Upper lobe of right lung (tissue), 1 donor: ENCODE data around the gene TICRR. TPM values are rescaled to one million over a fixed set of nuclear protein-coding genes. Genes with fewer than 3 reads are reported as not detected.

Experiments
- ATAC-seq: fragments of 200-7000 bp; cut with Tn5 transposase; one replicate; pipeline ENCODE4 v1.9.1; 2020; ENCODE audit warnings: mild to moderate bottlenecking, moderate library complexity
- DNase-seq: peaks from one replicate; pipeline ENCODE4 v3.0.0-alpha.2; 2020
- H3K27ac ChIP-seq: fragments of 200-600 bp; one replicate; pipeline ENCODE4 v1.8.0; 2022
- H3K27me3 ChIP-seq: fragments of 200-600 bp; one replicate; pipeline ENCODE4 v1.8.0; 2022; ENCODE audit warnings: mild to moderate bottlenecking
- H3K36me3 ChIP-seq: fragments of 200-600 bp; one replicate; pipeline ENCODE4 v1.8.0; 2022
- H3K4me1 ChIP-seq: fragments of 200-600 bp; one replicate; pipeline ENCODE4 v1.8.0; 2022
- H3K4me3 ChIP-seq: fragments of 200-600 bp; one replicate; pipeline ENCODE4 v1.8.0; 2022; ENCODE audit warnings: mild to moderate bottlenecking
- H3K9me3 ChIP-seq: fragments of 200-600 bp; one replicate; pipeline ENCODE4 v1.8.0; 2022
- intact Hi-C: fragments of 100-400 bp; cut with DNase I; formaldehyde crosslinking; loops from one replicate; pipeline ENCODE4 v1.11.0; 2022
- long read RNA-seq: library from polyadenylated mRNA; unstranded; transcript quantifications from one replicate; pipeline ENCODE4 v2.0.0, GENCODE V29; 2021
- total RNA-seq: library from RNA; stranded (reverse); fragmentation: NEBNext Ultra II Directional; extraction: Animal tissue kit (Norgen Biotek cat#: 25700); gene quantifications from one replicate; pipeline ENCODE4 v1.2.1, GENCODE V29; 2021
- TF ChIP-seq, protein P1 (sequence below): fragments of 200-600 bp; IDR thresholded peaks from one replicate; pipeline ENCODE4 v1.8.0; 2022; ENCODE audit warnings: antibody characterized with exemption
- donor health status: DM: no; HTN: yes; CAD: no; lungs with severe emphysema.

The TICRR gene, protein sequence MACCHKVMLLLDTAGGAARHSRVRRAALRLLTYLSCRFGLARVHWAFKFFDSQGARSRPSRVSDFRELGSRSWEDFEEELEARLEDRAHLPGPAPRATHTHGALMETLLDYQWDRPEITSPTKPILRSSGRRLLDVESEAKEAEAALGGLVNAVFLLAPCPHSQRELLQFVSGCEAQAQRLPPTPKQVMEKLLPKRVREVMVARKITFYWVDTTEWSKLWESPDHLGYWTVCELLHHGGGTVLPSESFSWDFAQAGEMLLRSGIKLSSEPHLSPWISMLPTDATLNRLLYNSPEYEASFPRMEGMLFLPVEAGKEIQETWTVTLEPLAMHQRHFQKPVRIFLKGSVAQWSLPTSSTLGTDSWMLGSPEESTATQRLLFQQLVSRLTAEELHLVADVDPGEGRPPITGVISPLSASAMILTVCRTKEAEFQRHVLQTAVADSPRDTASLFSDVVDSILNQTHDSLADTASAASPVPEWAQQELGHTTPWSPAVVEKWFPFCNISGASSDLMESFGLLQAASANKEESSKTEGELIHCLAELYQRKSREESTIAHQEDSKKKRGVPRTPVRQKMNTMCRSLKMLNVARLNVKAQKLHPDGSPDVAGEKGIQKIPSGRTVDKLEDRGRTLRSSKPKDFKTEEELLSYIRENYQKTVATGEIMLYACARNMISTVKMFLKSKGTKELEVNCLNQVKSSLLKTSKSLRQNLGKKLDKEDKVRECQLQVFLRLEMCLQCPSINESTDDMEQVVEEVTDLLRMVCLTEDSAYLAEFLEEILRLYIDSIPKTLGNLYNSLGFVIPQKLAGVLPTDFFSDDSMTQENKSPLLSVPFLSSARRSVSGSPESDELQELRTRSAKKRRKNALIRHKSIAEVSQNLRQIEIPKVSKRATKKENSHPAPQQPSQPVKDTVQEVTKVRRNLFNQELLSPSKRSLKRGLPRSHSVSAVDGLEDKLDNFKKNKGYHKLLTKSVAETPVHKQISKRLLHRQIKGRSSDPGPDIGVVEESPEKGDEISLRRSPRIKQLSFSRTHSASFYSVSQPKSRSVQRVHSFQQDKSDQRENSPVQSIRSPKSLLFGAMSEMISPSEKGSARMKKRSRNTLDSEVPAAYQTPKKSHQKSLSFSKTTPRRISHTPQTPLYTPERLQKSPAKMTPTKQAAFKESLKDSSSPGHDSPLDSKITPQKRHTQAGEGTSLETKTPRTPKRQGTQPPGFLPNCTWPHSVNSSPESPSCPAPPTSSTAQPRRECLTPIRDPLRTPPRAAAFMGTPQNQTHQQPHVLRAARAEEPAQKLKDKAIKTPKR (N-terminal part only)
- total RNA-seq = 0.09 TPM
- long read RNA-seq = 0 reads

DNA sequence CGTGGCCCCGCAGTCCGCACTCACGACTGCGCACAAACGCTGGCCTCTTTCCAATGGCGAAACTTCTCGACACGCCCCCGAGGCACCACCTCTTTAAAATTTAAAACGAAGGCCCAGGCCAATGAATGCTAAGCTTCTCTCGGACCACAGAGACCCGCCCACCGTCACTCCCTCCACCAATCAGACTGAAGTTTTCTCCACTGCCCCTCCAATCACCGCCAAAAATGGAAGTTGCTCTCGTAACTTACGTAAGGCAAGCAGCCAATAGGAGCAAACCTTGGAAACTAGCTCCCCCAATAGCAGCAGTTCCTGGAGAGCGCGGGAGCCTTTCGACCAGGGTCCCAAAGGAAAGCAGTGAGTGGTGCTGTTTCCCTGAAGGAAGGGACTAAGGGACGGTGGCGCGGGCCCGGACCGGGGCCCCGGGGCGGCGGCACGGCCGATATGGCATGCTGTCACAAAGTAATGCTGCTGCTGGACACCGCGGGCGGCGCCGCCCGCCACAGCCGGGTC lies at the start of gene TICRR:
Gene TICRR, plus strand, starts transcription at position 324 of the 510 bp plus-strand sequence. Its CDS starts 118 bp downstream, at position 442.
- intact Hi-C loops = no loop called here
- DNase-seq = peak; percentile 95
- H3K9me3 ChIP-seq = no peaks in the 10 kb centered on the region
- no peak within 1 kb of the TSS for H3K27ac ChIP-seq
- ATAC-seq = peak; percentile 99
- H3K4me1 ChIP-seq = peaks cover 7% of the 10 kb centered on the region
- no peaks in the 10 kb centered on the region for H3K36me3 ChIP-seq
- TF ChIP-seq, protein P1, sequence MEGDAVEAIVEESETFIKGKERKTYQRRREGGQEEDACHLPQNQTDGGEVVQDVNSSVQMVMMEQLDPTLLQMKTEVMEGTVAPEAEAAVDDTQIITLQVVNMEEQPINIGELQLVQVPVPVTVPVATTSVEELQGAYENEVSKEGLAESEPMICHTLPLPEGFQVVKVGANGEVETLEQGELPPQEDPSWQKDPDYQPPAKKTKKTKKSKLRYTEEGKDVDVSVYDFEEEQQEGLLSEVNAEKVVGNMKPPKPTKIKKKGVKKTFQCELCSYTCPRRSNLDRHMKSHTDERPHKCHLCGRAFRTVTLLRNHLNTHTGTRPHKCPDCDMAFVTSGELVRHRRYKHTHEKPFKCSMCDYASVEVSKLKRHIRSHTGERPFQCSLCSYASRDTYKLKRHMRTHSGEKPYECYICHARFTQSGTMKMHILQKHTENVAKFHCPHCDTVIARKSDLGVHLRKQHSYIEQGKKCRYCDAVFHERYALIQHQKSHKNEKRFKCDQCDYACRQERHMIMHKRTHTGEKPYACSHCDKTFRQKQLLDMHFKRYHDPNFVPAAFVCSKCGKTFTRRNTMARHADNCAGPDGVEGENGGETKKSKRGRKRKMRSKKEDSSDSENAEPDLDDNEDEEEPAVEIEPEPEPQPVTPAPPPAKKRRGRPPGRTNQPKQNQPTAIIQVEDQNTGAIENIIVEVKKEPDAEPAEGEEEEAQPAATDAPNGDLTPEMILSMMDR = no peak
- no peaks in the 10 kb centered on the region for H3K27me3 ChIP-seq
- peak within 1 kb of the TSS; percentile 87 for H3K4me3 ChIP-seq

DNA sequence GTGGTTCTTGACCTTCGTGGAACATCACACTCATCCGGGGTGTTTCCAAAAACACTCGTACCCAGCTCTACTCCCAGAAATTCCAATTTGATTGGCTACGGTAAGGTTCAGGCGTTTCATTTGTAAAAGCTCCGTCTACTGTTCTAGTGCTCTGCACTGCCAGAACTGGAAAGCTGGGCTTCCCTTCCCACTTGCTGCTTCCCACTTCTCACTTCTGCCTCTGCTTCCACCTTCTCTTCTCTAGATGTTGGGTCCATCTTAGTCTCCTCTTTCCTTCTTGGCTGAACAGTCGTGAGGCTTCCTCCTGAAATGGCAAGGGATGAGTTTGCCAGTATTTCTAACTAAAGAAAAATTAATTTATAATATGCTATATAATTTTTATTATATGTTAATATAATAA lies 49.1 kb upstream of the TICRR start:
- H3K9me3 ChIP-seq = no peaks in the 10 kb centered on the region
- ATAC-seq = no peak
- TF ChIP-seq, protein P1 = no peak
- H3K27me3 ChIP-seq = no peaks in the 10 kb centered on the region
- no peak overlapping the region for H3K27ac ChIP-seq
- no peaks in the 10 kb centered on the region for H3K36me3 ChIP-seq
- DNase-seq = no peak
- no peak overlapping the region for H3K4me3 ChIP-seq
- intact Hi-C loops = no loop called here
- no peaks in the 10 kb centered on the region for H3K4me1 ChIP-seq

DNA sequence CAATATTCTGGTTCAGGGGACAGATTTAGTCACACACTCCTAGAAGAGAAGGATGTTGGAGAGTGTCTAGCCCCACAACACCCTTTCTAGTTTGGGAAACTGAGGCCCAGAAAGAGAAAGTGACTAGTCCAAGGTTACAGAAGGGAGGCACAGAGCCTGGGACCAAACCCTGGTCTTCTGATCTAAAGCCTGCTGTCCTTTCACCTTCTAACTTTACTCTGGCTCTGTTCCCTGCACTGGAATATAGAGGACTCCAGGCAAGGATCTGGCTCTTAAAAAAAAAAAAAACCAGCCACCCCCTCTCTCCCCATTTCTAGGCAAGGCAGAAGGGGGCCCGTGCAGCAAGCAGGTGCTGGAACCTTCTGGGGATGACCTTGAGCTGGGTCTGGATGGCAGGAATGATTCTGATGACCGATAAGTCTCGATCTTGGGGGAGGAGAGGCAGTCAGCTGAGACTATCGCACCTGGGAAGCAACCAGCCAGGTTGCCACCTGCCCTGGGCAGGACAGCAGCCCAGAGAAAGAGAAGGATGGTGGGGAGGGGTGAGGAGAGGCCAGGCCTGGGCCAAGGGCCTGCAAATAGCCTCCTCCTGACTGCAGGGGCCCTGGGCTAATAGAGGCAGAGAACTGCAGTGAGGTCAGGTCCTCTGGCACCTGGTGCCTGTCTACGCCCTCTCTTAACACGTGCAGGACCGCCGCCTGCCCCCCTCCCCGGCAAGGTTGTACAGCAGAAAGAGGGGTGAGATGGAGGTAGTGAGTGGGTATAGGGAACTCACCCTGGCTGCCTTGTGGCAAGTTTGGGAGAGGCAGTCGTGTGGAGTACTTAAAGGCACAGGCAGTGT lies 48.4 kb upstream of the TICRR start:
- H3K36me3 ChIP-seq = no peaks in the 10 kb centered on the region
- no peaks in the 10 kb centered on the region for H3K4me1 ChIP-seq
- intact Hi-C loops = no loop called here
- no peak overlapping the region for H3K27ac ChIP-seq
- no peaks in the 10 kb centered on the region for H3K9me3 ChIP-seq
- peak; percentile 18 for ATAC-seq
- TF ChIP-seq, protein P1 = no peak
- DNase-seq = no peak
- H3K27me3 ChIP-seq = no peaks in the 10 kb centered on the region
- no peak overlapping the region for H3K4me3 ChIP-seq

DNA sequence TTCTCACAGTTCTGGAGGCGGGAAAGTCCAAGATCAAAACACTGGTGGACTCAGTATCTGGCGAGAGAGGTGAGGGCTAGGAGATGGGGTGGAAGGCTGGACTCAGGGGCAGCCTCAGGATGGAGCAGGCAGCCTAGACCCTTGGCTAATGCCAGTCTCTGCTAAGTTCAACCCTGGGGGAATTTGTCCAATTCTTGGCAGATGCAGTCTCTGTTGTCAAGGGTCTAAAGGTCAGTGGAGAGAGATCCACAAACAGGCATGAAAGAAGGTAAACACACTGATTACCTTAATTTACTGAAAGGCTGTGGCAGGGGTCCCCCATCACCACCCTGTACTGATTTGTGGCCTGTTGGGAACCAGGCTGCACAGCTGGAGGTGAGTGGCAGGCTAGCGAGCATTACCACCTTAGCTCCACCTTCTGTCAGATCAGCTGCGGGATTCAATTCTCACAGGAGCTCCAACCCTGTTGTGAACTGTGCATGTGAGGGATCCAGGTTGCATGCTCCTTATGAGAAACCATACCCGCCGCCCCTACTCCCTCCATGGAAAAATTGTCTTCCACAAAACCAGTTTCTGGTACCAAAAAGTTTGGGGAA lies 46.4 kb upstream of the TICRR start:
- no peaks in the 10 kb centered on the region for H3K27me3 ChIP-seq
- DNase-seq = no peak
- H3K27ac ChIP-seq = no peak overlapping the region
- intact Hi-C loops = no loop called here
- no peaks in the 10 kb centered on the region for H3K36me3 ChIP-seq
- TF ChIP-seq, protein P1 = no peak
- H3K9me3 ChIP-seq = no peaks in the 10 kb centered on the region
- no peak overlapping the region for H3K4me3 ChIP-seq
- H3K4me1 ChIP-seq = no peaks in the 10 kb centered on the region
- no peak for ATAC-seq
